NCI-H2227 treated with DMSO at 0.1 percent for 48 hours (cell line): ENCODE data around the gene B3GALT4.

Source experiments
- DNase-seq: peaks from one replicate; lab custom pipeline; 2025; lab: John Stamatoyannopoulos, UW

B3GALT4 gene

DNA sequence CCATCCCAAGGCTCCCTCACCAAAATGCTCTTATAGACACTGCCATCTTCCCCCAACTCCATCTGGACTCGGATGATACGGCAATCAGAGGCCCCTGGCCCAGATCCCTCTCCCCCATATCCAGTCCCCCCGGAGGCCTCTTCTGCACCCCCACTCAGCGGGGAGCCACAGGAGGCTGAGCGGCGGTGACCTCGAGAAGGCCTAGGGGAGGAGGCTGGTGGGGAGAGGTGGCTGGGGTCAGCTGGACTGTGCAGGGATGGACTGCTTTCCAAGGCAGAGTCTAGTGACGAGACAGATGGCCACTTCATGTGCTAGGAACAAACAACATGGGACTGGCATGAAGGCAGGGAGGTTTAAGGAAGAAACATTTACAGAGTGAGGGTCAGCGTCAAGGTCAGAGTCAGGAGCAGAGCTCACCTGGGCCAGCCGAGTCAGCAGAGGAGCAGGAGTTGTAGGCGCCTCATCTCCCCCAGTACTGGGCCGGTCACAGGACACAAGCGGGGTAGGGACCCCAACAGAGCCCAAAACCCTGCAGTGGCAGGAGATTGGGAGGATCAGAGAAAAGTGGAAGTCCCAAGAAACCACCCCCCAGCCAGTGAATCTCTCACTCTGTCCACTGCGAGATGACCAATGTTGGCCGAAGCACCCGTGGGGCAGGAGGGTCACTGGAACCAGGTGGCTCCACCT lies 16.2 kb downstream of the B3GALT4 start:
- DNase-seq = no peak

- DNase-seq = no peak
Observed at GRCh38 chr6:33294086-33294823, 17.3 kb downstream of the B3GALT4 start.

DNA sequence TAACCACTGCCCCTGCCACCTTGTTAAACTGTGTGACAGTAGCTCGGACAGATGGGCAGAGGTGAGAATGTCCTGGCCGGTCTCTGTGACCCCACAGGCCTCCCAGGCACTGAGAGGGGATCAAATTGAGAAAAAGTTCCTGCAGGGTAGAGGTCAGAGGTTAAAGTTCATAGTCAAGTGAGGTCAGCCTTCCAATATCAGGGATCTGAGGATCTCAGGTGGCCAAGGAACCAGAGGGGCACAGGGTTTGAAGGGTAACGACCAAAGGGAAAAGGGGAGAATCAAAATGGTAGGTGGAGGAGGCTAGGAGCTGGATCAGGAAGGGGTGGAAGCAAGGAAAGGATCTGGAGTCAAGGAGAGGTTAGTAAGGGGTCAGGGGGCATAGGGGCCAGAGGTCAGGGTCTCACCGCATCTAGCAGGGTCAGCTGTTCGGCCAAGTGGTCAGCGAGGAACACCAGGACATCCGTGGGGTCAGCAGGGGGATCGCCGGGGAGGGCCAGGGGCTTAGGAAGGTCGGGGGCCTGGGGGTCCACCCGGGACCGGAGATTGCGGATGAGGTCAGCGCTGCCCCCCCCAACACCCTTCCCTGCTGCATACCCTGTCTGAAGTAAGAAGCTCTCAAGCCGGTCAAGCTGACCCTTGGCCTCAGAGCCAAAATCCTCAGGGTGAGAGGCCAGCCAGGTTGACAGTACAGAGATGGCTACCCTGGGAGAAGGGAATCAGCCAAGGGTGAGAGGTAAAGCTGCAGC lies 18.9 kb downstream of the B3GALT4 start:
- DNase-seq = no peak

DNA sequence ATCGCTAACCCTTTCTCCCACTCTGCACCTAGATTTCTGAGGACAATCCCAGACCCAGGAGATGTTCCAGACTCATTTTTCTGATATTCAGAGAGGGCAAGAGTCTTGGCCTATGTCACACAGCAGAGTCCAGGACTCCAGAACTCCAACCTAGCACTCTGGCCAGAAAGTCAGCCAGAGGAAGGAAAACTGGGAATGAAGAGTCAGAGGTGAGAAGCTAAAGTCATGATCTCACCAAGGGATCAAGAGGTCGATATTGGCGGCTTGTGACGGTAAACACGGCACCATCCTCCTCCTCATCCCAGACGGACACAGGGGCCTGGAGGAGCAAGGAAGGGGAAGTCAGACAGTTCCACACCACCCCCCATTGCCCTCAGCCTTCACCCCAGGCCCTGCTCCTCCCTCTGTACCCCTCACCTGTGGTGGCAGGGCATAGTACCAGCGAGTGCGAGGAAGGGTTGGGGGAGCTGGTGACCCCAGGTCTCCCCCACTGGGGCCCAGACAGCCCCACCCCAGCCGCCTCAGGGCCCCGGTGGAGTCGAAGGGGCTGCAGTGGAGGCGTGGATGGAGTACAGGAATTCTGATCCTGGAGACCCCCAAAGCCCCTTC lies 20.0 kb downstream of the B3GALT4 start:
- no peak for DNase-seq

DNA sequence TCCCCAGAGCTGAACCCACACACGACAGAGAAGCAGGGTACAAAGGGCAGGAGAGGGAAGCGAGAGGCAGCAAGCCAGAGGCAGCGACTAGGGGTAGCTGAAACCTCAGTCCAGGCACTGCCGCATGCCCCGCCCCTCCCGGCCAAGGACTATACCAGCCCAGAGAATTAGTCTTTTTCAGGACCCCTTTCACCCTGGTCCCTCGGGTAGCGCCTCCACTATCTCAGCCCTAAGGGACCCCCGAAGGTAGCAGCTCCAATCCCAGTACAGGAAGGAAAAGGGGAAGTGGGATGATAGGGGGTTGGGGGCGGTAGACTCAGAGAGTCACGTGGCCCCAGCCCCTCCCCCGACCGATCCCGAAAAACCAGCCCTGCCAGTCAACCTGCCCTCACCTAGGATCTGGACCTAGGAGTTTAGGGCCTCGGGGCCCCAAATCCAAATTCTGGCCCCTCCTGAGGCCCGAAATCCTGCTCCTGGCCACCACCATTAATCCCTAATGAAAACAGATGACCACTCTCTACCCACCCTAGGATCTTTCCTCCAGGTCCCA lies 20.6 kb downstream of the B3GALT4 start:
- DNase-seq = no peak

GRCh38 chr6:33297956-33298772 lies 21.2 kb downstream of the B3GALT4 start:
- DNase-seq = peak; percentile 50

DNA sequence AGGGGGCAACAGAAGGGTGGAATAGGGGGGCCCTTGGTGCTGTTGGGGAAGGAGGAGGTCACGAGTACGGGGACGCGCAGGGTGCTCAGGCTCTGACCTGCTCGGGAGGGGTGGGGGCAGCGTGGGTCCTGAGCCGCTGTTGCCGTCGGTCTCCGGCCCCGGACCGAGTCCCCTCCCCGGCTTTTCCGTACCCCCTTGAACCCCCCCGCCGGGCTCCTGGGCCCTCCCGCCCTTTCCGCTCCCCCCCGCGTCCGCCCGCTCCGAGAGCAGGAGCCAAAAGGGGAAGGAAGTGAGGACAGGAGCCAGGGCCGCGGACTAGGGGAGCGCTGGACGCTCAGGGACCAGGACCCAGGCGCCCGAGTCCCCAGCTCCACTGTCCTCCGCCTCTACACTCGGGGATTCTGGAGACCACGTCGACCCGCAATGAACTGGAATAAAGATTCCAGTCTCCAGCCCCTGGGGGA lies 21.9 kb downstream of the B3GALT4 start, which contains the start of gene RGL2:
TSS of gene RGL2 (minus strand) at position 170 of the 464 bp plus-strand sequence. CDS start 332 bp downstream, outside the sequence.
- DNase-seq = no peak

DNA sequence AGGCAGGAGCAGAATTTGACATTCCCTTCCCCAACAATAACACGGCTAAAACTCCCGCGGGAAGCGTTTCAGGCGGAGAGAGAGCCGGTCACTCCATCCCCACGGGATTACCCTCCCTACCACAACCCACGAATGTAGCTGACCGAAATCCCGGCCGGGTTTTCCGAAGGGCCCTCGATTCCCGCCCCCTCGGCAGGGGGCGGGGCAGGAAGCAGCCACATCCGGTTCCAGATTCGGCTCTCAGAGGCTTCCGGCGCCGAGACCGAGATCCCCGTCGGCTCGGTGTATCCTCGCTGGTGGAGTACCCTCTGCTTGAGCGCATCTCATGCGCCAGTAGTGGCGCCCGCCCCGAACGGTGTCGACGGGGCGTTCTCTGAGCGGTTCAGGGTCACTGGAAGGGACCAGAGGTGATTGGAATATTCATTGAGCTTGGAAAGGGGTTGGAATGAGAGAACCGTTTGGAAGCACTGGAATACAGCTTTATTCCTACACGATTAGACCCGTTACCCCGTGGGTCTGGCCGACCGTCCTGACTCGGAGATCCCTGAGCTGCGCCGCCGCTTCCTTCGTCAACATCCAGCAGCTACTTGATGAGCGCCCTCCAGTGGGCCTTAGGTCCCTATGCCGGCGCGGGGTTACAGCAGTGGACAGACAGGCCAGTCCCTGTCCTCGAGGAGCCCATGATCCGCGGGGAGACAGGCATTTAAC lies 22.5 kb downstream of the B3GALT4 start:
- peak; percentile 88 for DNase-seq

- DNase-seq = no peak
Observed at GRCh38 chr6:33301877-33302276, 25.0 kb downstream of the B3GALT4 start.

GRCh38 chr6:33304216-33304615 lies 27.3 kb downstream of the B3GALT4 start:
- no peak for DNase-seq

GRCh38 chr6:33305052-33305451 lies 28.1 kb downstream of the B3GALT4 start:
- no peak for DNase-seq

- no peak for DNase-seq
Observed at GRCh38 chr6:33306356-33306755, 29.4 kb downstream of the B3GALT4 start.

DNA sequence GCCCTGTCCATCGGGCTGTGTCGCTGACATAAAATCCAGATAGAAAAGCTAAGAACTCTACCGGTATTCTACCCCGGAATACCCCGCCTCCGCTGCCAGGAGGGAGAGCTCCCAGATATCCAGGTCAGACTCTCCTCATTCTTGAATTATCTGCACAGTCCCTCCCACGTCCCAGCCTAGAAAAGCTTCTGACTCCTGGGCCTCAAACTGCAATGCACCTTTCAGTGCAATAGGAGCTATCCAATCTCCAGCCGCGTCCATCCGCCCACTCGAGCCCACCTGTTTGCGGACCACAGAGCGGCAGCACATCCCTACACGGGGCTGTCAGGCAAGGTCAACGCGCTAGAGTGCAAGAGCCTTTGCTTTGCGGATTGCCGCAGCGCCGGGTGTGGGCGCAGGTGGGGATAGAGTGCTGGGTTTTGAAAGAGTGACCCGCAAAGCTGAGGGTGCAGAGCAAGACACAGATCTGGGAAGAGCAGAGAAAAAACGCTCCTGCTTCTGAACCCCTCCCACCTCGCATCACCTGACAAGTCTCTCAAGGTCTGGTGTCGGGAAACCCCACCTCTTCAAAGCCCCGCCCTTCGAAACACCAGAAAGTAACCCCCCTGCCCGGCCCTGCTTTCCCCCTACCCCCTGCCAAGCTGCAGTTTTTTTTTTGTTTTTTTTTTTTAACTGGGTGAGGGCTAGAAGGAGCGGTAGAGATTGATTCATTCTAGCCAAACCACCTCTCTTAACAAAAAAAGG lies 35.6 kb downstream of the B3GALT4 start:
- peak; percentile 81 for DNase-seq

DNA sequence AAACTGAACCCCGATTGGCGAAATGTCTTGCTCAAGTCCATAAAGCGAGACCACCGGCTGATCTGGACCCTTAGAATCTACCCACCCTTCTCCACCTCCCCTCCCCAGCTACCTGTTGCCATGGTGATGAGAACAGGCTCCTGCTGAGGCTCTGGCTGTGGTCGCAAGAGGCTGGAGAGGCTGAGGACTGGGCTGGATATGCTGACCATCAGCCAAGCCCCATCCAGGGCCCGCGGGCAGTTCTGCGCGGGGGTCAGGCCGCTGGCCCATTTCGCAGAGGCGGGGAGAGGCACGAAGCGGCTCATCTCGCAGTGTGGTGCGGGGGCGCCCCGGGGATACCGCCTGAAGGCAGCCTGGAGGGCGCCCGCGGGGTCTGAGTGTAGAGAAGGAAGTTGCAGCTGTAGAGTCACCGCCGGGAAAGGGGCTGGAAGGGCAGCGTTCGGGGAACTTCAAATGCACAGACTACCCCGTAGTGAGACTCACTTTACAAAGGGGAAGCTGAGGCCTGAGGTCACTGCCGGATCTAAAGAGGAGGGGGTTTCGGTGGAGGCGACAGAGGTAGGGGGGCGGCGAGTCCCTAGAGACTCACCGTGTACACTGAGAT lies 36.3 kb downstream of the B3GALT4 start:
- peak; percentile 75 for DNase-seq

DNA sequence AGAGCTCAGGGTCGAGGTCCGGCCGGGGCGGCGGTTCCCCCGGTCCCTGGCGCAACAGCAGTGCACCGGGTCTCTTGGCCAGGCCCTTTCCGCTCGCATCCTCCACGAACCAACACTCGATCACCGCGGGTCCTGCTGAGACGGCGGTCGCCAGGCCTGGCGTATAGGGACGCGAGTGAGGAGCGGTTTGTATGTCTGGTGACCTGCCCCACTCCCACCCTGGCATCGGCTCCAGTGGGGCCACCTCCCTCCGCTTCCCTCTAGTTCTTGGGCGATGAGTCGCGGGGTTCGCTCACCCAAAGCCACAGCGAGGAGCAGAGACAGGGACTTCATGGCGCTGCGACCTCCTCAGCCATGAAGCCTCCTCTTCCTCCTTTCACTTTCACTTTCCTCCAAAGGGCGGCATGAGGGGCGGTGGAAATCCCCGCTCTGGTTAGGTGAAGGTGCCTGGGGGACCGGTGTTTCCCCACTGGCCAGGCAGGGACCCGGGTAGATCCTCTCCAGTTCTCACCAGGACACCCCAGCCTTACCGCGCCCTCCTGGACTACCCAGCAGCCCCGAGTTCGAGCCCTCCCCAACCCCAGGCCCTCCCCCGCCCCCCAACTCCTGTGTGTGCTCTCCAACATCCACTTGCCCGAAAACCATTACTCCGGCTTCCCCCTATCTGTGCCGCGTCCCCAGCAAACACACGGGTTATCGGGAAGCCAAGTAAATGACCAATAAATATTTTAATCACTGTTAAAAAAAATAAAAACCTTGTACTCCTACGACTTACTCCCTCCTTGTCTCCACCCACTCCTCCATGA lies 37.0 kb downstream of the B3GALT4 start, which contains the start of gene TAPBP:
TSS of gene TAPBP (minus strand) at position 370 of the 806 bp plus-strand sequence. CDS start at position 333, 37 bp downstream.
- no peak for DNase-seq

- peak; percentile 73 for DNase-seq
Observed at GRCh38 chr6:33314515-33314942, 37.6 kb downstream of the B3GALT4 start.

DNA sequence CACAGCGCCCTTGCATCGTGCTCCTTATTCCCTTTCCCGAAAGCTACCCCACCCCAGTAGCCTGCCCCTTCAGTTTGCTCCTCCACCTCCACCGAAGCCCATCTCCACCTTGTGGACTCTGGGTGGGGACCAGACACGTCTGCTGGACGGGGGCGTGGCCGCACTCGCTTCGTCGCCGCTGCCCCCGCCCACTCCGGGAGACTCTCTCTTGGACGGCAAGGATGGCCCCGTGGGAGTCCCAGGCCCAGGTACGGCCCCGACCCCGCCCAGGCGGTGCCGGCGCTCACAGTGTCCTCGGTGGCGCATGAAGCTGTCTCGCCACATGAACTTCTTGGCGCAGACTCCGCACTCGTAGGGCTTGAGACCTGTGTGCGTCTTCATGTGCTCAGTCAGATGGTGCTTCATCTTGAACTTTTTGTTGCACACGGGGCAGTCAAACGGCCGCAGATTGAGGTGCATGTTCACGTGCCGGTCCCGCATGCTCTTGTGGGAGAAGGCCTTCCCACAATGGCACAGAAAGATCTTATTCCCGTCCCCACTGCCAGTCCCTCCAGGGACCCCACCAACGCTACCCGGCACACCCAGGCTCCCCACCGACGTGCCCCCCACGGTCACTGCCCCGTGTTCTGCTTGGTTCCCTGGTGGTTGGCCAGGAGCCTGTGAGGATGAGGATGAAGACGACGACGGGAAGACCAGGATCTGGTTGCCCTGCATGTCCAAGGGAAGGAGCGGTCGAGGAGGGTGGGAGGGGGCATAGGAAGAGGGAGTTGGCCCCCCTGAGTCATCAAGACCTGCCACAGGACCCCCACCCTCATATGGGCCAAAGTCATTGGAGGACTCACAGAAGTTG lies 38.2 kb downstream of the B3GALT4 start:
- DNase-seq = peak; percentile 31
